Lower leg skin (tissue), 4 donors: ENCODE results near the gene SCIMP. TPM values are rescaled to one million over a fixed set of nuclear protein-coding genes. Genes with fewer than 3 reads are reported as not detected.
"Not testable (repeated sequence)": the region's sequence is repeated elsewhere in the genome, so short reads cannot be mapped to it uniquely, and the experiment has no call there.

ENCODE experiments used
- DNase-seq, 2 donors: peaks; one replicate each; pipeline ENCODE4 v3.0.0-alpha.2; 2019; ENCODE audit warnings: low spot score in 2 of 2
- H3K4me3 ChIP-seq: fragments of 200-600 bp; sonication (generic); 2 replicates; pipeline ENCODE4 v1.5.1; 2017; ENCODE audit warnings: mild to moderate bottlenecking, low read depth; ENCODE audit not compliant: poor library complexity, severe bottlenecking
- CTCF ChIP-seq, 3 donors: fragments of 450-650 bp; IDR thresholded peaks; one replicate each; pipeline ENCODE4 v1.5.1; 2016; ENCODE audit warnings: antibody characterized with exemption in 3 of 3, mild to moderate bottlenecking in 3 of 3, moderate library complexity in 2 of 3
- POLR2A ChIP-seq, 2 donors: fragments of 450-650 bp; IDR thresholded peaks; one replicate each; pipeline ENCODE4 v1.6.1; 2016 to 2017; ENCODE audit warnings: antibody characterized with exemption in 2 of 2, mild to moderate bottlenecking in 1 of 2, moderate library complexity in 1 of 2
- WGBS, 2 donors: methylation state at CpG; one replicate each; pipeline ENCODE4 v1.1.5; 2018; 5-methylcytosine and 5-hydroxymethylcytosine counted together
- intact Hi-C: fragments of 100-400 bp; cut with DNase I; formaldehyde crosslinking; loops from one replicate; pipeline ENCODE4 v1.15.0; 2023; ENCODE audit warnings: low total_unique reads
- total RNA-seq, 4 donors: library from RNA; depleted of rRNA; stranded (reverse); fragments of >200 nt; gene quantifications; one replicate each; pipeline ENCODE4 v1.1.0, GENCODE V29; 2016

SCIMP gene
- total RNA-seq, 4 donors from 2014 or later, result 0.46 to 0.97 (median 0.71) TPM; not detected in 1

GRCh38 chr17:5184288-5184687 is 50.4 kb downstream of the SCIMP start:
- DNase-seq, result no peak
- intact Hi-C loops, result no loop called here
- 91 to 96% methylated on average over 2 of the region's 2 CpGs for WGBS, 2 donors
- no peak for TF ChIP-seq POLR2A (IDR thresholded peaks at IDR 0.05)
- TF ChIP-seq CTCF (IDR thresholded peaks at IDR 0.05), result no peak
- H3K4me3 ChIP-seq, result no peak overlapping the region

GRCh38 chr17:5183410-5183793 is 51.3 kb downstream of the SCIMP start:
- no peak overlapping the region for H3K4me3 ChIP-seq
- no peak for DNase-seq
- no peak for TF ChIP-seq POLR2A (IDR thresholded peaks at IDR 0.05)
- no peak for TF ChIP-seq CTCF (IDR thresholded peaks at IDR 0.05)
- intact Hi-C loops, result no loop called here

- no peak for DNase-seq
Observed at GRCh38 chr17:5182597-5183409, 51.9 kb downstream of the SCIMP start.

GRCh38 chr17:5181509-5182305 is 53.0 kb downstream of the SCIMP start:
- DNase-seq, result no peak
- no peak for TF ChIP-seq POLR2A (IDR thresholded peaks at IDR 0.05)
- TF ChIP-seq CTCF (IDR thresholded peaks at IDR 0.05), result no peak
- intact Hi-C loops, result no loop called here
- no peak overlapping the region for H3K4me3 ChIP-seq
- 96 to 98% methylated on average over 10 of the region's 10 CpGs for WGBS, 2 donors

More at GRCh38 chr17:5182597-5183409, 51.9 kb downstream of the SCIMP start:
- intact Hi-C loops, result no loop called here
- TF ChIP-seq POLR2A (IDR thresholded peaks at IDR 0.05) (no peak), CTCF (IDR thresholded peaks at IDR 0.05) (no peak)
- WGBS, 2 donors, result 91 to 99% methylated on average over 6 of the region's 6 CpGs
- H3K4me3 ChIP-seq, result no peak overlapping the region

- intact Hi-C loops, result no loop called here
- 92 to 98% methylated on average over 11 to 12 of the region's 12 CpGs for WGBS, 2 donors
- TF ChIP-seq POLR2A (IDR thresholded peaks at IDR 0.05), result no peak
- no peak for TF ChIP-seq CTCF (IDR thresholded peaks at IDR 0.05)
- DNase-seq, result no peak
- no peak overlapping the region for H3K4me3 ChIP-seq
Observed at GRCh38 chr17:5179003-5179402, 55.7 kb downstream of the SCIMP start.

GRCh38 chr17:5175027-5175426 is 59.6 kb downstream of the SCIMP start:
- DNase-seq, intact Hi-C loops, H3K4me3 ChIP-seq: not testable (repeated sequence)
- 90 to 98% methylated on average over 7 of the region's 7 CpGs for WGBS, 2 donors

GRCh38 chr17:5165791-5166564 is 68.7 kb downstream of the SCIMP start:
- intact Hi-C loops, DNase-seq, H3K4me3 ChIP-seq: not testable (repeated sequence)
- WGBS, 2 donors, result 69 to 72% methylated on average over 5 to 7 of the region's 7 CpGs
